GM19452 (cell line): ENCODE results near the gene EIF3D.

ENCODE experiments used
- ATAC-seq: cut with Tn5 transposase; IDR thresholded peaks from one replicate; pipeline ENCODE4 v1.9.1; 2021; ENCODE audit not compliant: unreplicated experiment

Gene EIF3D

DNA sequence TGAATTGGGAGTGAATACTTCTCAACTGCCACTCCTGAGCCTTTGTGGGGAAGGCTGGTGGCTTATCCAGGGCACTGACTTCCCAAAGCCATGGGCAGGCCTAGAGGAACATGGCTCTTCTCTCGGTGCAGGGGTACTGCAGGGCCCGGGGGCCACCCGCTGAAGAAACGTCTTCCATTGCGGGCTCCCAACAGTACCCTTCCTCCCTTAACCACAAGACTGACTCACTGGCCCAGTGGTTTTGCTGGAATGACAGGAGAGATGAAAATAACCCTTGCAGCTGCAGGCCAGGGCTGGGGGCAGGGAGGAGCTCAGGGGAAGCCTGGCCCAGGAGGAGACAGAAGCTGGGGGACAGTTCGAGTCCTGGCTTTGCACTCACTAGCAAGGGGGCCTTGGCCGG, 61.0 kb downstream of the EIF3D start:
- no peak for ATAC-seq

GRCh38 chr22:36467042-36467810, 61.7 kb downstream of the EIF3D start:
- no peak for ATAC-seq

DNA sequence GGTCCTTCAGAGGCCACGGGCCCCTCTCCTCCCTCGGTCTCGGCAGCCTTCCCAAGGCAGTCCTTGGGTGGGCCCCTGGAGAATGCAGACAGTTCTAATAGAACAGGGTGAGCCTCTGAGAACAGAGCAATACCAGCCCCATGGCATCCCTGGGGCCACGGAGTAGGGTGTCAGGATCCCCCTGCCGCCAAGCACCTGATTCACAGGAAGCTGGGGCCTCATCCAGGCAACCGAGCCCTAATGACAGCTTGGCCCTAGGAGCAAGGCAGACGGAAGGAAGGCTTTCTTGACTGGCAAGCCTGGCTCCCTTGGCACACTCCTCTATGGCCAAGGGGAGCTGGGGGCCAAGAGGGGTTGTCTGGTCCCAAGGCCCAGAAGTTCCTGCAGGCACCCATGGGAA, 62.7 kb downstream of the EIF3D start:
- no peak for ATAC-seq

DNA sequence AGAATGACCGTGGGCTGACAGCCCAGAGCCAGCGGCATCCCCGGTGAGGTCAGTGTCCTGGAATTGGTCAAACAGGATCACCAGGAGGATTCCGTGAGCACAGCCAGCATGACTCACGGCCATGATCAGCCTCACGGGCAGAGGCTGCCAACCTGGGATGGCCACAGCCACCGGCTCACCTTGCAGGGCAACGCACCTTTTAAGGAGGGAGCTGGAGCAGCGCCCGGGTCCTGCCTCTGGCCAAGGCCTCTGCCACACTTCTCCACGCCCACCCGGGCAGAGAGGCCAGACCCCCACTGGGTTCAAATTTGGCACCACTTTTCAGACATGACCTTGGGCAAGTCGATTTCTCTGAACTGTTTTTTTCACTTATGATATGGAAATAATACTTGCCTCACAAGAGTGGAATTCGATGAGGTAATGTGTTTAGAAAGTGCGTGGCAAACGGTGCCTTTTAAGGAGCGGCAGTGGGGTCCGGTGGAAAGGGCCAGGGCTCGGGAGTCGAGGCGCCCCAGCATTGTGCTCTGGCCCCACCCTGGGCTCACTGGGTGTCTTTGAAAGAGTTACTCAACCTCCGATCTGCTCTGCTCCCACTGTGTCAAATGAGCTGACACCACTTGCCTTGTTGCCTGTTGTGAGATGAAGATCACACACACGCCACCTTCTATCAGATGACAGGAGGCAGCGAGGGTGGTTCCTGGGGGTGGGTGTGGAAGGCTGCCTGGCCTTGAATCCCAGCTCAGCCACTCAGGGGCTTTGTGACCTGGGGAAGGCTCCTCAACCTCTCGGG, 63.5 kb downstream of the EIF3D start:
- ATAC-seq: no peak

DNA sequence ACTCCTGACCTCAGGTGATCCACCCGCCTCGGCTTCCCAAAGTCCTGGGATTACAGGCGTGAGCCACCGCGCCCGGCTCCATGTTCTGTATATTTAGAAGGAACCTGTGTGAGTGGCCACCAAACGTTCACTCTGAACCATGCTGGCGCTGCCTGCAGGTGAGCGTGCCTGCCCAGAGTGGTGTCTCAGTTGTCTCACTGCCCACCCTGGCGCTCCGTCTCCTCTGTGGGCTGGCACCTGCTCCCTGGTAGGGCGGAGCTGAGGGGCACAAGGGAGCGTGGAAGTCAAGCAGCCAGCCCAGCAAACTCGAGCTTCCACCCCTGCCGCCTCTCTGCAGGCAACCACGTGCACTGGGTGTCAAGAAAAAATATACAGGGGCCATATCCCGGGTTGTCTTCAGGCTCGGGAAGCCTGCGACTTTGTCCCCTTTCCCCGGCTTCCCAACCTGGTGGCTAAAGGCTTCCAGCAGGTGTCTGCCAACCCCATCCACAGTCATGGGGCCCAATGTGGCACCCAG, 64.2 kb downstream of the EIF3D start:
- no peak for ATAC-seq

GRCh38 chr22:36463783-36464184, 65.2 kb downstream of the EIF3D start:
- ATAC-seq: no peak

- ATAC-seq: no peak
Measured at GRCh38 chr22:36461665-36462649, 67.0 kb downstream of the EIF3D start.
